GM19351 (cell line): Measurements from ENCODE around the gene SULF2.

Source experiments
- ATAC-seq: cut with Tn5 transposase; IDR thresholded peaks from one replicate; pipeline ENCODE4 v1.9.1; 2021; ENCODE audit warnings: mild to moderate bottlenecking, moderate library complexity; ENCODE audit not compliant: unreplicated experiment

Gene SULF2

DNA sequence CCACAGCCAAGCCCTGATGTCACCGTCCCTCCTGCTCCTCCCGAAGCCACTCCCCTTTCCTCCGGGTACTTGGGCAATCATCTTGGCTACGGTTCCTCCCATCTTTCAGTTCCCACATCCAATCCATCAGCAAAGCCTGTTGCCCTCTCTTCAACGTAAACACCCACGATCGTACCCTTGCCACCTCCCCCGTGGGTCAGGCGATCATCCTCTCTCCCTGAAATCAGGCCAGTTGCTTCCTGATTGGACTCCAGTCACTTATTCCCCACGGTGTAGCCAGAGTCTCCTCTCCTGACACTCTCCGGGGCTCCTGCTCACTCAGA, 44.5 kb downstream of the SULF2 start:
- no peak for ATAC-seq

DNA sequence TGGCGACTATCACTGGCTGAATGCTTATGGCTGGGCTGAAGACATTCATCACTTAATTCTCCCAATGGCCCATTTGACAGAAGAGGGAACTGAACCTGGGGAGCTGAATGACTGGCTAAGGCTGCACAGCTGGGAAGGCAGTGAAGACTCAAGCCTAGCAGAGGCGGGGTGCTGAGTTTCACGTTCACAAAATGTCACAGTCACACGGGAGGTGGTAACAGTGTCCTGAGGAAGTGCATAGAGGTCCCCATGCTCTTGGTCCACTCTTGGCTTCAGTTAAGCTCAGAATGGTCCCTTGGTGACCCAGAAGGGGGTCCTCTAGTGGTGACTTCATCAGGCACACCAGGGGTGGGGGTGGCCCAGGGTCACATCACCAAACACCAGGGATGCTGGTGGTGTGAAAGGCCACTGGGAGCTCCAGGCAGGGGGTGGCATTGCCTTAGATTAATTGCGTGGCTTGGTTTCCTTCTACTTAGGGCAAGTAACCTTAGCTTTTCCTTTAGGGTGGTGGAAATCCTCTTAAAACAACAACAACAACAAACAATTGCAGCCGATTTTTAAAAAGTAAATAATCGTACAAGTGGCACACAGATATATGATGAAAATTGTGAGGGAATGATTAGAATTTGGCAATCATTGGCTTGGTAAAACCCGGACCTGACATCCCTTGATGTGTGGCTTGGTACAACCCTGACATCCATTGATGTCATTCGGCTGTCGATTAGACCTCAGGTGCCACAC, 45.0 kb downstream of the SULF2 start:
- ATAC-seq: no peak

DNA sequence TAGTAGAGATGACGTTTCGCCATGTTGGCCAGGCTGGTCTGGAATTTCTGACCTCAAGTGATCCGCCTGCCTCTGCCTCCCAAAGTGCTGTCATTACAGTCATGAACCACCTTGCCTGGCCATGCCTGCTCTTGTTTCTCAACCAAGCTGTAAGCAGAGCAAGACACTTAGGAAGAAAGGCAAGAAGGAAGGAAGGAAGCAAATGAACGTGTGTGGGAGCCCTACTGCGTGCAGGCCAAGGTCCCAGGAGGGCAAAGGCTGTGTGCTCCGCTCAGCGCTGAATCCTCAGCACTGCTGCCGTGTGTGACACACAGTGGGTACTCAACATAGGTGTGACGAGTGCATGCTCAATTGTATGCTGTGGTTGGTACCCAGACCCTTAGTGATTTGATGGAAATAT, 47.4 kb downstream of the SULF2 start:
- ATAC-seq: no peak

DNA sequence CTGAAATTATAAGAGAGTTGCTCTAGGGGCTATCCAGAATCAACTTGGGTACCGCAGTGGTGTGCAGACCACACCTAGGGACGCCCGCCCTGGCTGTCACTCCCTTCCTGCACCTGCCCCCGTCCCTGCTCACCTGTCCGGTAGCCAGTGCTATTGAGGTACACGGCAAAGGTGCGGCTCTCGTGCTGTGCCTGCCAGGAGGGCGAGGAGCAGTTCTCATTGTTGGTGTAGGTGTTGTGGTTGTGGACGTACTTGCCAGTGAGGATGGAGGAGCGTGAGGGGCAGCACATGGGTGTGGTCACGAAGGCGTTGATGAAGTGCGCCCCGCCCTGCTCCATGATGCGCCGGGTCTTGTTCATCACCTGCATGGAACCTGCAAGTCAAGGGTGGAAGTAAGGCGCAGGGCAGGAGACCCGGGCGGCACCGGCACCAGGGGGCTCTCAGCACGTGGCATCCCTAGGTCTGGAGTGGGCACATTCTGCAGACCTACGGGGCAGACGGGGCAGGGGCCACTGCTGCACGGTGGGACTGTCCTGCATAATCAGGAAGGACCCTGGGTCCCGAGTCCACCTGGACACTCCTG, 48.6 kb downstream of the SULF2 start:
- ATAC-seq: no peak

DNA sequence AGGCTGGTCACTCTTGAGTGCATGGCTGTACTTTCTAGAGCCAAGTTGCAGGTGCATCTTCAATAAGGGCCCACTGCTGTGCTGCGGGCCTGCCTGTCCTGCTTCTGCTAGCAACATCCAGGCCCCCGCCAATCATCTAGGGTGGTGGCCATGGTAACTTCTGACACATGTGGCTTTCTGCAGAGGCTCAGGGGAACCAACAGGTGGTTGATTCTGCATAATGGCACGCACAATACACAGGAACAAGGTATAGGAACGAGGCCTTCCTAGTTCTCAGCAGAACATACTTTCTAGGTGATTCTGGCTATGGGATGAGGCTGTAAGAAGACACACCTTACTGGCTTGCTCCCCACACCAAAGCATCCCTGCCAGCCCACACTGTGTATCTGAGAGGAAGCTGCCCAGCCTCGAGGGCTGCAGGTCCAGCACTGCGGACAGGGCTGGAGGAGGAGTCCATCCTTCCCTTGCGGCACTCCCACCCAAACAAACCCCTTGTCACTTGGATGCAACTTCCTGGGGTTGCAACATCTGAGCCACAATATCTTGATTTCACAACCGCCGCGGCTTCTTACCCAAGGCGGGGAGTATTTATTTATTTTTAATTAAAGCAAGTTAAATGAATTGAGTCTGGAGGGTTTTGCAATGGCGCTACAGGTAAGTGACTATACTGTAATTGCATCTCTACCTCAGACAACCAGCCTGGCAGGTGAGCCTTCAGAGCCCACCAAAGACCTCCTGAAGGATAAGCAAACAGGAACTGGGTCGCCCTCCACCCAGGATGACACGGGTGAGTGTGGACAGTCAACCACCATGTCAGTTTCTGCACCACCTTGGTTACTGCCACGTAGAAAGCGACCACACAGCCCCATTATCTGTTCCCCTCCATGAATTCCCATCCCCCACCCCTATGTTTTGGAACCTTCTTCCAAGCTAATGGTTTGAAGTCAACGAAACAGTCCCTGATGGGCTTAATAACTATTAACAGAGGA, 49.6 kb downstream of the SULF2 start:
- no peak for ATAC-seq

DNA sequence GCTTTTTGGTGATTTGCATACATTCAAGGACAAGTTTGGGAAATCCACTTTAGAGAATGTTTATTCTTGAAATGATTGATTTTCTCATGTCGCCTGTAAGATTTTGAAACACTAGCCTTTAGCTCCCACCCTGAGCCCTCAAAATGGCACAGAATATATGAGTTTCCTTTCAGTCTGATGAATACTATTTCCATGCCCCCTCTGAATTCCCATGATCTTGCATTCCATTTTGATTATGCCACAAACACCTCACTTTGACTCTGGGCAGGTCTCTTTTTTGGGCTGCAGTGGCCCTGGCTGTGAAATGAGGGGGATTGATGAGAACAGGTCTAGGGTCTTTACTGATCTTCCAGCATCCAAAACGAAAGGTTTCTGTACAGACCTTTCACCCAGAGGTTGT, 50.4 kb downstream of the SULF2 start:
- no peak for ATAC-seq

DNA sequence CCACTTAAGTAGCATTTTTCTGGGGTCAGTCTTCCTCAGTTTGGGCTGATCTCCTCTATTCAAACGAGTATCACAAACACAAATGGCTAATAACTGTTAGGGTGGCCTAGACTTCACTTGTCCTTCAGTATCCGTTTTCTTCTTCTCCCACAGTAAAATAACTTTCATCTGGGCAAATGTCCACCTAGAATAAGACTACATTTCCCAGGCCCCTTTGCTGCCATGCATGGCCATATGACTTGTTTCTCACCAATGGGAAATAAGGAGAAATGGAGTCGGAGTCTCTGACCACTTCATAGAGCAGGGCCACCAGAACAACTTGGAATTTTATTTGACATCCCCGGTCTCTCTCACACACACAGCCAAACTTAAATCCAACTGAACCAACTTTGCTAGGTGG, 51.4 kb downstream of the SULF2 start:
- no peak for ATAC-seq

DNA sequence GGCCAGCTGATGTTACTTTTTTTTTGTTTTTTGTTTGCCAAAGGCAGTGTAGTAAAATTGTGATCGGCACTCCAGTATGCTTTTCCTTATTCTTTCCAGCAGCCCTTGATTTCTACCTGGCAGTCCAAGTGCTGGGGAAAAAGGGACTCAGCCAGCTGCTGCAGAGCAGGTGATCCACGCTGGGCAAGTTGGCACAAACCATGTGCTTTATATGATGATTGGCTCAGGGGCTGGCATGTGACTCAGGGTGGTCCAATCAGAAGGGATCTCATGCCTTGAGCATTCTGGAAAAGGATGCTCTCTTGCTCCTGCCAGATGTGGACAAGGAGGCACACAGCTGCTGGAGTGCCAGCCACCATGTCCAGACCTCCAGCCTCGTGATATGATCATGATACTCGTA, 54.5 kb downstream of the SULF2 start:
- ATAC-seq: no peak

DNA sequence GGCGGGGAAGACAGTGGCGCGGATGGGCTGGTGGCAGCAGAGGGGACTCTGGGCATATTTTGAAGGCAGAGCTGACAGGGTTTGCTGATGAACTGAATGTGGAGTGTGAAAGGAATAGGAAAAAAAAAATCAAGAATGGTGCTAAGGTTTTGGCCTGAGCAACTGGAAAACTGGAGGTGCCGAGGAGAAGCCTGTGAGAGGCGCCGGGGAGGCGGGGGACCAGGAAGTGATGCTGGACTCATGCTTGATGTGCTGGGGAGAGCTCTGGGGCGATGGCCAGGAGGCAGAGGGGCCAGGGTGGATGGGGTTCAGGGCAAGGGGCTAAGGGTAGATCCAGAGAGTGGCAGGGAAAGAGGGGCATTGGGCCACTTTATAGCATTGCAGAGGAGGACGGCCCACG, 55.8 kb downstream of the SULF2 start:
- ATAC-seq: no peak

DNA sequence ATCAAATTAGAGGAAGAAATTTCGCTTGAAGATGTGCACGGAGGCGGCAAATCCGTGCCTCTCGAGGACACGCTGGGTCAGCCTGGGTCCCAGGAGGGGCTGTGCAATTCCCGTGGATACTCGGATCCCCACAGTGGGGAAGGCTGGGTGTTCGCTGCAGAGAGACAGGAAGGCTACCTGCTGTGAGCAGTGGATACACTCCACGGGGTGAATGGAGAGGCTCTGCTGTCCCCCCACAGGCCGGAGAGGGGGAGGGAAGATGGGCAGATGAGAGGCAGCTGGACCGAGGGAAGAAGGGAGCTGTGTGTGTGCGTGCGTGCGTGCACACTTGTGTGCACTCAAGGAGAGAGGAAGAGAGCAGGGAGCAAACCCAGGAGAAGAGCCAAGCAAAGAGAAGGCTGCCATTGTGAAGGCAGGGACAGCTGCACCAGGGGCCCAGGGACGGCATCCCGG, 57.3 kb downstream of the SULF2 start:
- peak; percentile 11 for ATAC-seq

DNA sequence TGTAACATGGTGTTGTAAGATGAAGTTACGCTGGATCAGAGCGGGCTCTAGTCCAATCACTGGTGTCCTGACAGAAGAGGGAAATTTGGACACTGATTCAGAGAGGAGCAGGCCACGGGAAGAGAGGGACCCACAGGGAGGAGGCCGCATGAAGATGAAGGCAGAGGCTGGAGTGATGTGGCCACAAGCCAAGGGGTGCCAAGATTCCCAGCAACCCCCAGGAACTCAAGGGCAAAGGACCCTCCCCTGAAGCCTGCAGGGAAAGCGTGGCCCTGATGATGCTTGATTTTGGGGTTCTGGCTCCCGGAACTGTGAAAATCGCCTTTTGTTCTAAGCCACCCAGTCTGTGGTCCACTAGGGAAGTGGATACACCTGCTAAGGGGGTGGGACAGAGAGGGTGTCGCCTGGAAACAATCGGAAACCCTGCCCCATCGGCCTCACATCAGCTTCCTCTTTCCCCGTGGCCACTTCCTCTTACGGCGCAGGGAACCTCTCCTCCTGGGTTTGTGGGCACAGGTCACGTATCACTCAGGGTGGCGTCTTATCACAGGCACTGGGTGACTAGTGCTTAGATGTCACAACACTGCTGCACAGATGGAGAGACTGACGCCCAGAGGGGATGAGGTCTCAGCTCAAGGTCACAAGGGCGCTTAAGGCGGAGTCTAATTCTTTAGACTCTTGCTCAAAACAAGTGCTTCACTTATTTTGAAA, 58.0 kb downstream of the SULF2 start:
- ATAC-seq: peak; percentile 74

DNA sequence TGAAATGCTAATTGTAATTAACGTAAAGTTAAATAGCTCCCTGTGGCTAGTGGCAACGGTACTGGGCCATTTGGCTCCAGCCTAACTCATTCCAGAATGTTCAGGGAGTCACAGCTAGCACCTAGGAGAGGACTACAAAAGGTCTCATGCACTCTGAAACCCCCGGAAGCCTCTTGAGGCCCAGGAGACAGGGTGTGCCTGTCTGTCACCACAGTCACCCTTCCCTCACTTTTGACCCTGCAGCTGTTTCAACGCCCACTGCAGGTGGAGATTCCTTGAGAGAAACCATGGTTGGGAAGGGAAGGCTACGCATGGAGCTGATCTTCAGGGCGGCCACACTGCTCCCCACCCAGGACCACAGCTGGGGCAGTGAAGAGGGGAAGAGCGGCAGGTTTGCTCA, 58.6 kb downstream of the SULF2 start:
- no peak for ATAC-seq

DNA sequence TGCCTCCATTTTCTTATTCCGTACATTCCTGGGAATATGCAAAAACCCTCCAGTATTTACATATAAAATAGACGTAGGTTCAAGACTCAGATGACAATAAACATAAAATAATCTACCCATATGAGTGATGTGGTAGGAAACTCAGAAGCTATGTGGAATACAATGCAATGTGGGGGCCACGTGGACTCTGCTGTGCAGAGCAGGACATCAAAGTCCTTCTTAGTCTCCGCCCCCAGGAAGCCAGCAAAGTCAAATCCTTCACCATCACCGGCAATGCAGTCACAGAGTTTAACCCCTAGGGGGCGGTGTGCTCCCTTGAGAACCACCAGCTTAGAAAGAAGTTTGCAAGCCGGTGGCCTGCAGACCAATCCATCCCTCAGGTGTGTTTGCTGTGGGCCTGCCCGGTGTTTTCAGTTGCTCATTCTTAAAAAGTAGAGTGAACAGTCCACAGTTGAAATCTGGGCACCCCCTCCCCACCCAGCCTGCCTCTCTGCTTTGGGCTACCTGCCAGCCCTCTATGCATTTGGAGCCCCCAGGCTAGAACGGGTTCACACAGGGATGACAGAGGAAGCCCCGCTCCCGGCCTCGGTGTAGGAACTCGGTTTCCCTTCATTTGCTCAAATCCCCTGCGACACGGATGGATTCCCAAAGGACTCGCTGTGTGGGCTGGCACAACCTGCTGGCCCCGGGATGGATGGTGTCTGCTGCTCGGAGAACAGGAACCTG, 59.9 kb downstream of the SULF2 start:
- ATAC-seq: peak; percentile 66

DNA sequence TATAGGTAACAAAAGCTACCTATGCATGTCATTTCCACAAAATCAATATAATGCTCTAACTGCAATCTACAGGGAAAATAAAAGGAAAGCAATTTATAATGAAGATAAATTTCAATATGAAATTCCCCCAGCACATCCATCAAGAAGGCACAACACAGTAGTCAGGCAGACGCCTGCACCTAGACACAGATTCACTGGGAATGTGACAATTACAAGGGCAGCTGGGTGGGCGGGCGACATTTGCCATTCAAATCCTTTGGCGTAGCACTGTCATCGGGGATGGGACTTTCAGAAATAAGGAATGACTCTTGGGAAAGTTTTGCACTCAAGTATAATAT, 60.4 kb downstream of the SULF2 start:
- ATAC-seq: no peak

DNA sequence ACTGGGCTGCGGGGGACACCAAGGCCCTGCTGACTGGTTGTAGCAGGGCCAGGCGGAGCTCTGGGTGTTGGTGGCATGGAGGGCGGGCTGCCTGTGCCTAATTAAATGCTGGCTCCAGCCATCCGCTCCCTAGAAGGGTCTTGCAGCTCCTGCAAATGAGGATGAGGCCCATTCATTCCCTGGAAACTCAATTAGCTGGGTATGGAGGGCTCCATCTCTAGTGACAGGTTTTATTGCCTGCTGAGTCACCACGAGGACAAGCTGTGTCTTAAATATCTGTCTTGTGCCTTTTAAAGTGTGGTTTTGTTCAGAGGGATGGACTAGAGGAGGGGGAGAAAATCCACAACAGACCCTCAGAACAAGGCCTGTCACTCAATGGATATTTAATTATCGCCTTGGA, 60.9 kb downstream of the SULF2 start:
- no peak for ATAC-seq

DNA sequence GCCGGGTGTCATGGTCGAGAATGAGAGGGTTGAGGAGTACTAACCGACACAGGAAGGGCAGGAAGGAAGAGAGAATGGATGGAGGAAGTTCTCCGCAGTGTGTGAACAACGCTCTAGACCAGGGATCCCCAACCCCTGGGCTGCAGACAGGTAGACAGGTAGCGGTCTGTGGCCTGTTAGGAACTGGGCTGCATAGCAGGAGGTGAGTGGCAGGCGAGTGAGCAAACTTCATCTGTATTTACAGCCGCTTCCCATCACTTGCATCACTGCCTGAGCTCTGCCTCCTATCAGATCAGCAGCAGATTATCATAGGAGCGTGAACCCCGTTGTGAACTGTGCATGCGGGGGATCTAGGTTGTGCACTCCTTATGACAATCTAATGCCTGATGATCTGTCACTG, 62.0 kb downstream of the SULF2 start:
- no peak for ATAC-seq

DNA sequence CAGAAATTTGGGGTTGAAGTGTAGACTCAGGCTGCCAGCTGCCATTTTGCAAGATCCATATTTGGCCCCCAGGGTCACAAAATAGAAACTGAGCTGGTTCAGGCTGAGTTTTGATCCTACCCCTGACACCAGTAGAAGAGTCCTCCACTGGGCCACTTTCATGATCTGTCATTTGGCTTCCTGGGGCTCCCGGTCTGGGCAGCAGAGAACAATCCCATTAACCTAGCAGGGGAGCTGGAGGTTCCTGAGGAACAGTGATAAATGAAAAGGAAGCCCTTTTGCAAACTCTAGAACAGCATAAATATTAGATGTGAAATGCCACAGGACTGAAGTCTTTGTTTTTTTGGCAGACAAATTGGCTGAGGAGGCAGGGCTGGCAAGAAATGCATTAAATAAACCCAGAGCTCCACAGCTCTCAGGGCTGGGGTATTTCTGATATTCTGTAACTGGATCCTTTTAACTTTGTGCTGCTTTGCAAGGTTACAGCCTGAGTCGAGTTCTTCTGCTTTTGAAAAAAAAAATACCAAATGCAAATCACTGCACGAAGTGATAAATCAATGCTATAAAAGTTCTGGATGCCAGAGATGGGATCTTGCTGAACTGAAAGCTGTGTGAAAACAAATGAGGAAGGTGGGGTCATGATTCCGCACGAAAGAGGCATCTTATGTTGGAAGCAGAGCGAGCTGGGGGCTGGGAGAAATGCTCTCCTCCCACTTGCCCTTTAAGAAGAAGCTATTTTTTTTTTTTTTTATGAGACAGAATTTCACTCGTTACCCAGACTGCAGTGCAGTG, 64.4 kb downstream of the SULF2 start:
- ATAC-seq: no peak

DNA sequence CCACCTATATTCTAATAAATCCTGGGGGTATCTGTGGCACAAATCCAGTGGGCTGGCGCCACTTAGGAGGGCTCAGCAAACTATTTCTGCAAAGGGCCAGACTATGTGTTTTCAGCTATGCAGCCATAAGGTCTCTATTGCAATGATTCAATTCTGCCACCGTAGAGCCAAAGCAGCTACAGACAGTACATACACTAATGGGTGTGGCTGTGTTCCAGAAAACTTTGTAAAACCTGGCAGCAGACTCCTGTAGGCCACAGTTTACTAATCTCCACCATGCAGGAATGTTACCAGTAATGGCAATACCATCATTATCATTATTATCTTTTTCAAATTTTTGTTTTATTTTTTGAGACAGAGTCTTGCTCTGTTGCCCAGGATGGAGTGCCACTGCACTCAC, 65.7 kb downstream of the SULF2 start:
- no peak for ATAC-seq

DNA sequence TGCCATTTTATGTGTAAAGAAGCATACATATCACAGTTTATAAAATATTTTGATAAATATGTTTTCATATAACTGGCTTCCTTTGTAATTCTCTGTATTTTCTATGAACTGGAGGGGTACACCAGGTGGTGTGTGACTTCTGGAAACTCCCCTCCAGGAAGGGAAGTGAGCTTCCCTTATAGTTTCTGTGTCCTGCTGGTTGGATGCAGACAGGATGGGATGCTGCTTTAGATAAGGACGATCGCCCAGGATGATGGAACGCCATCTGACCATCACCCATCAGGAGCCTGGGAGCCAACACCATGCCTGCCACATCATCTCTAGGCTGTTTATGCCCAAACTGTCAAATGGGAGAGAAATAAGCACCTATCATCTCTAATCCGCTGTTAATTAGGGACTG, 66.1 kb downstream of the SULF2 start:
- ATAC-seq: no peak

DNA sequence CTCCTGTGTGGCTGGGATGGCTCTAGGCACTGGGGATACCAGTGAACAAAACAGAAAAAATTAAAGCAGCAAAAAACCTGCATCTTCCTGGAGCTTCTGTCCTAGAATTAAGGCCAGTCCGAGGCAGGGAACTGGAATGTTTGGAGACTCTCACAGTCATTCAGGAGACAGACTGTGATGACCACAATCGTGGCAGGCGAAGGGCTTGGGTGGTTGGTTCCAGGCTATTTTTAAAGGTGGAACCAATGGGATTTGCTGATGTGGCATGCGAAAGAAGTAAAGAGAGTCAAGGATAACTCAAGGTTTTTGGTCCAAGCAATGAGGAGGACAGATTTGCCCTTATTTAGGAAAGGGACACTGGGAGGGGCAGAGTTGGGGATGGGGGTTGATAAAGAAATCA, 66.9 kb downstream of the SULF2 start:
- ATAC-seq: no peak
